ENCODE data around the gene ACVR1C.

- no peak for TF ChIP-seq CTCF (IDR thresholded peaks at IDR 0.05; ENCODE audit: low read depth, low read length)
- no peak for TF ChIP-seq EZH2phosphoT487 (IDR thresholded peaks at IDR 0.05; ENCODE audit: low read depth)
Observed at GRCh38 chr2:157559061-157559460, 69.6 kb downstream of the ACVR1C start.
